Measurements from ENCODE around the gene MYB.

The MYB gene

DNA sequence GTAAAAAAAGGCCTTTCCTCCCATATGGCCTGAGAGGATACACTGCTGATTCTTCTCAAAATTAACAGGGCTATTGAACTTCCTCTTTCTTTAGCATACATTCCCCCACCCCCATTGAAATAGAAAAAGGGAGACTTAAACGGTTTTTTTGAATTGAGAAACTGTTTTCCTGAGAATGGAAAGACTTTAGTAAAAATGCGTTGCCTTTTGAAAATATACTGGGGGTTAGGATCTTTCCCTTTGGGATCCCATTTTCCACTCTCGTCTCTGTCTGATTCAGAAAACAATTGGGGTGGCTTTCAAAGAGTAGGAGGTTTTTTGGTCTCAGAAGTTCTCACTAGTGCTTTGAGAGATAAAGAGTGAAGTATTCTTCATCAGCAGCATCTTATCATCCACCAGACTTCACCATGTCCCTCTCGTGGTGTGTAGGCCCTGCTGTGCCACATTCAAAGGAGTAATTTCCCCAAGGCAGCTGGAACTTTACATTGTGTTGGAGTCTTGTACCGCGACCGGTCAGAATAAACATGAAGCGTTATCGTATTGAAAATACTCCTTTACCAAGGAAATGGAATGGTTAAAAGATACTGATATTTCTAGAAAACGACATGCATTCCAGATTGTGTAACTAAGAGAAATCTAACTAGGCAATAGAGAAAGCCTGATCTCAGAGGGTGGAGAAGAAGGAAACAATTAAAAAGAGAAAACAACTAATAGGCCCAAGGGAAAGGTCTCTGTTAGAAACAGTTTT is 10.6 kb downstream of the MYB start:
- DNase-seq: no peak

DNA sequence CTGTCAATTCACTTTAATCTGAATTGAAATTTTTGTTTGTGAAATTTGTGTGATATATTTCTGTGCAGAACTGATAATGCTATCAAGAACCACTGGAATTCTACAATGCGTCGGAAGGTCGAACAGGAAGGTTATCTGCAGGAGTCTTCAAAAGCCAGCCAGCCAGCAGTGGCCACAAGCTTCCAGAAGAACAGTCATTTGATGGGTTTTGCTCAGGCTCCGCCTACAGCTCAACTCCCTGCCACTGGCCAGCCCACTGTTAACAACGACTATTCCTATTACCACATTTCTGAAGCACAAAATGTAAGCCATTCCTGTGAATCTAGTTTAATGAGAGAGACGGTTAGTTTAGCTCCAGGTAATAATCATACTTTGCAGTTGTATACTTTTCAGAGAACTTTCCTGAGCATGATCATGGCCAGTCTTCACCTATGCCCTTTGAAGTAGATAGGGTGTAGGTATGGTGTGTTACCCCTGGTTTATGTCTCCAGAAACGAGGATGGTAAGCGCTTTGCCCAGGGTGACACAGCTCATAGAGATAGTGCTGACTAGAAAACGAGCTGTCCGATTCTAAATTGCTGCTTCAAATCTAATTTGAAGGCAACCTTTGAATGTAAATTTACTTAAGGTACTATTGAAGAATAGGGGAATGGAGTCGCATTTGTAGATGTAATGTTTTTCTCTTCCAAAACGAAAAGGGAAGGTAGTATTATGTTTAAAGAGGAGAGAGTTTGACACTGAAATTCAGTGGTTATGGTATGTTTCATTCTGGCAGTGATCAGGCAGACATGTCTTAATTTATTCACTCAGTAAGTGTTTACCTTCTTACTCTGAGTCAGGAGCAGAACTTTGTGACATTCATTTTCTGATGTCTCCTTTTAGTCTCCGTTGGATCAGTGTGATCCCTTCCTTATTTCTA is 11.4 kb downstream of the MYB start:
- no peak for DNase-seq

DNA sequence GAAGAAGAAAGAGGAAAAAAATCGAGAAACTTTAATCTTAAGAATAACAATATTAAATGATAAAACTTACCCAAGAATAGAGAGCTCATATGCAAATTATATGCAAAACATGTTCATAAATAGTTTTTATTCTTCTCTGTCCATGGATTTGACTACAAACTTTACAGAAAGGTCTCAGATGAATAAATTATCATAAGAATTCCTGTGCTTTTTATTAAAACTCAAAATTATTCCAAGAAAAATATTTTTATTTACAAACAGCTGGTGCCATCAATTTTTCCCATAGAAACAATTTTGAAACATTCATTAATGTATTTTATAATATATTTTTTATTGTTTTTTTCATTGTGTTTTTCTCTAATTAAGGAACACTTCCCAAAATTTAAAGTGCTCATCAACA is 12.1 kb downstream of the MYB start:
- no peak for DNase-seq

DNA sequence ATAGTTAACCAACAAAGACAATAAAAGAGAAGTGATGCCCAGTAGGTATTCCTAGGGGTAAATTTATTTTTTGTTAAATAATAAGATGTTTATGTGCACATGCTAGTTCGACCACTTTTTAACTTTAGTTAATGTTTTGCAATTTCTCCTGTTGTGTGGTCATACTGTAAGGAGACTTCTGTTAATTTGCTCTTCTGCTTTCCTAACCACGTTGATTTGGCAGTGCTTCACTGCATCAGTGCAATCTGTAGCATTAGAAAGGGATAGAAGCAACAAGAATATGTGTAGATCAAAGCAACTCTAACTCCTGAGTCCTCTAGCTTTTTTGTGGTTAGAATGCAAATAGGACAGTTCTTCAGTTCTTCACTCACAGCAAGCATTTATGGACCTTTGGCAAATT is 13.9 kb downstream of the MYB start:
- no peak for DNase-seq

DNA sequence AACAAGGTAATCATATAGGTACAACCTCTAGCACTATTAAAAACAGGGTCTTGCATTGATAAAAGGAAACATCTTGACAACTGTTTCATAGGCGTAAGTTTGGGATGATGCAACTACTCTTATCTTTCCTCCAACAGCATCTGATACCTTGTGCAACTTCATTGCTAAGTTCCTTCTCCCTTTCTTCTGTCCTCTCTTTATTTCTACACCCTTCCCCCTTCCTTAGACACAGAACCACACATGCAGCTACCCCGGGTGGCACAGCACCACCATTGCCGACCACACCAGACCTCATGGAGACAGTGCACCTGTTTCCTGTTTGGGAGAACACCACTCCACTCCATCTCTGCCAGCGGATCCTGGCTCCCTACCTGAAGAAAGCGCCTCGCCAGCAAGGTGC is 14.4 kb downstream of the MYB start:
- DNase-seq: no peak

DNA sequence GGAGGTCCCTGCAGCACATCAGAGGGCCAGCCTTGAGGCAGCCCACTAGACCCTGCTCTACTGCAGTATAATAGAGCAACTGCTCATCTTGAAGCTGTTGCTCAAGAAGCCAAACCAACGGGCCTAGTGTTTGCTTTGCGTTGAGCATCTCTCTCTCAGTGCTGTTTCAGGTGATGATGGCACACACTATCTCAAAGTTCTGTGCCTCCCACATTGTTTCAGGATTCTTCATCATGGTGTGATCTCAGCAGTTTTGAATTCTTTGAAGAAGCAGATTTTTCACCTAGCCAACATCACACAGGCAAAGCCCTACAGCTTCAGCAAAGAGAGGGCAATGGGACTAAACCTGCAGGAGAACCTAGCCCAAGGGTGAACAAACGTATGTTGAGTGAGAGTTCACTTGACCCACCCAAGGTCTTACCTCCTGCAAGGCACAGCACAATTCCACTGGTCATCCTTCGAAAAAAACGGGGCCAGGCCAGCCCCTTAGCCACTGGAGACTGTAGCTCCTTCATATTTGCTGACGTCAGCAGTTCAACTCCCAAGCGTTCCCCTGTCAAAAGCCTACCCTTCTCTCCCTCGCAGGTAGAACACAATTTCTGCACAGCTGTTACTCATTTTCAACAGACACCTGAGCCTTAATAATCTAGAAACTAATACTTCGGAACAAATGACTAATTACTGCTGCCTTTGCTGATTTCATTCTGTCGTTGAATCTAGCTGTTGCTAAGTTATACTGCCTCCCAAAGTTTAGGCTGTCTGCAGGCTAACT is 15.8 kb downstream of the MYB start:
- no peak for DNase-seq

DNA sequence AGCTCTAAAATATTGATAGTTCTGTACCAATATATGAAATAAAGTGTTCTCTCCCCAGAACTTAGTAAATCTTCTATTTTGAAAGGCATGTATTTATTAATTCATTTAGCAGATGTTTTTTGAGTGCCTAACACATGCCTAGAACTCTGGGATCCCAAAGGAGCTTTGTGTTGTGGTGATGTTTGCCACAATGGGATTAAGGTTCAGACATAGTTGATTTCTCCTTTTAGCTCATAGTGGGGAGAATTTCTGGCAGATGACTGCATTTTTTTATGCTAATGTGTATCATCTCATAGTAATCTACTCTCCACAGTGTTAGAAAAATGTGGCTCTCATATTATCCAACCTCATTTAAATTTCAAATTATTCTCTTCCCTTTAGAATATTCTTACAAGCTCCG is 21.7 kb downstream of the MYB start:
- no peak for DNase-seq

DNA sequence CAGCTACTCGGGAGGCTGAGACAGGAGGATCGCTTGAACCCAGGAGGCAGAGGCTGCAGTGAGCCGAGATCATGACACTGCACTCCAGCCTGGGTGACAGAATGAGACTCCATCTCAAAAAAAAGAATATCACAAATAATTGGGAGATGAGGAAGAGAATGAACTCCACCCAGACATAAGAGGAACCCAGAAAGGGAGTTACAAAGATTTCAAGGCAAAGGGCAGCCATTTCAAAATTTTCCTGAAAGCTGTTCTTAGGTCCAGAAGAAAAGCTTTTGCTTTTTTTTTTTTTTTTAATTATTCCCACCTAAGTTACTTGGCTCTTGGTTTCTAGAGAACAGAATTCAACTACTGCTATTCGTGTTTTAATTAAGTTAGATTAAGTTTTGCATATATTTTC is 23.8 kb downstream of the MYB start:
- DNase-seq: no peak

DNA sequence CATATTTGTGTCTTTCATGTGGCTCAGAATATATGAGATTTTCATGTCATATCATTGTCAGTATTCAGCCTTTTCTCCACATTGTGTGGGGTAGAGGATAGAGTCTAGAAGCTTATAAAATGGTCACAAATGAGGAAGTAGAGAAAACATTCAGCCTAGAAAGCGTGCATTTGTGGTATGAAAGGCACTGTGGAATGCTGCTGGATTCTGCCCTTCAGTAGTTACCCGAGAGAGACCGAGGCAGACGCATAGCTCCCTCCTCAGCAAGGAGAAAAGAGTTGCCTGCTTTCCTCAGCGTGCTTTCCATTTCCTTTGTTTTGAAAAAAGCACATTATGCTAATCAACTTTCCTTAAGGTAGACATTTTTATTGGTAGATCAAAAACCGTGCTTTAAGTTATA is 28.7 kb downstream of the MYB start:
- DNase-seq: no peak

DNA sequence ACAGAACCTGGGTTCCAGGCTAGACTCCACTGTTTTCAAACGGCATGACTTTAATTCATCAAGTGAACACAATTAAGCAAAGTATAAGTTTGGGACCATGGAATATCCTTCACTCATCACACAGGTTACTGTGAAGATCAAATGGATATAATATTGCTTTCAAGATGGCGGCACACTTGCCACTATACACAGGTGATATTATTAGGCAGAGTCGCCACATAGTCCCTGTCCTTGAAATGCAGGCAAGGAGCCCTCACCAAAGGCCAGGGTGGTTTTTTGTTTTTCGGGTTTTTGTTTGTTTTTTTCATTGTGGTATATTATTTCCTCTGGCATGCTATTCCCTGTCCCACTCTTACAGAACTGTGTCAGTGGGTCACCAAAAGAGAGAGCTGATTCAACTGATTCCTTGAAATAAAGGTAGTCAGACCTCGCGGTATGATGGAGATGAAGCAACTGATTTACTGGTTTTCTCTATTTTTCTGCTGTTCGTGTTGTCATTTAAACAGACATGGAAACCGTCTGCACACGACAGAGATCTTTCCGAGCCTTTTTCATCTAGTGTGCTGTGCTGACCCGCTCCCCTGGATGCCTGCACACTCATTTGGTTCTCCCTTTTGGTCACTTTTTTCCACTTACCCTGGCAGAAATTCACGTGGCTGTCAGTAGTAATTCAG is 29.7 kb downstream of the MYB start:
- DNase-seq: no peak

DNA sequence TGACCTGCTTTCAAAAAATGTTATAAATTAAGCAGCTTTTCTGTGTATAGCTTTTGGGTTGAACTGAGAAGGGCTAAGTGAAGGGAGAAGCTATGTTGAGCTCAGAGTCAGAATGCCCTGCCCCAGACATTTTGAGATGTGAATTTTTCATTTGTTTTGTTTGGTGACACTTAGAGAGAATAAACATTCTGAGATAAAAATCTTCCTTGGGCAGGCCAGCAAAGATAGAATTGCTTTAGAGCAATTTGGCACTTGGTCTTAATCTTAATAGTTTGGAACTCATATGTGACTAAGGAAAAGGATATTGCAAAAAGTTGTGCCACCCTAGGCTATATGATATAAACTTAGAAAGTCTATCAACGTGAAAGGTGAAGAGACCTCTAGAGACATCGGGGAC is 30.2 kb downstream of the MYB start:
- DNase-seq: no peak

DNA sequence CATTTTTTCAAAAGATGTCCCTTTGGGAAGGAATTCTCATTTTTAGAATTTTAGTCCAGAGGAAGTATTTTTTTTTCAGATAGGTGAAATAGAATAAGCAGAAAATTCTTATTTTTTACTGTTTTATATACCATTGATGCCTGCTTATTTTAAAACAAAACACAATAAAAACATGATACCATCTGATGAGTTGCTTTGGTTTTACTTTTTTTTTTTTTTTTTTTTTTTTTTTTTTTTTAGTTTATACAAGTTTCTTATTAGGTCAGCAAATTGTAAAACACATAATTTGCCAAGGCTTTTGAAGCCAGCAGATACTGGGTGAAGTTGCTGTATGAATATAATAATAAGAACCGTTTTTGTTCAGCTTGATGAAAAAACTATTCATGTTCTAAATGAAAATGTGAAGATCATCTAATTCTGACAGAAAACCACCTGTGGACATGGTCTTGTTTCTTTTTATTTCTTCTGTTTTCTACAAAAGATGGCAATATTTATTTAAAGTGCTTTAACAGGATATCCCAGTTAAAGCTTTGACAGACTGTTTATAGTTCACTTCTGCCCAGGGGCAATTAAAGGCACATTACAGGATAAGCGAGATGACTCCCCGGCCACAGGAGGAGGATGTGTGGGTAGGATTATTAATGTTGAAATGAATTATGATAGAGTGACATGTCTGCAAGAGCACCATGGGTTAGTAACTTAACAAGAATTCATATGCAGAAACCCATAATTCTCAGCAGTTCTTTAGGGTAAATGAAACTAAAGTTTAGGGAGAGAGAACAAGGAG is 31.1 kb downstream of the MYB start:
- no peak for DNase-seq

DNA sequence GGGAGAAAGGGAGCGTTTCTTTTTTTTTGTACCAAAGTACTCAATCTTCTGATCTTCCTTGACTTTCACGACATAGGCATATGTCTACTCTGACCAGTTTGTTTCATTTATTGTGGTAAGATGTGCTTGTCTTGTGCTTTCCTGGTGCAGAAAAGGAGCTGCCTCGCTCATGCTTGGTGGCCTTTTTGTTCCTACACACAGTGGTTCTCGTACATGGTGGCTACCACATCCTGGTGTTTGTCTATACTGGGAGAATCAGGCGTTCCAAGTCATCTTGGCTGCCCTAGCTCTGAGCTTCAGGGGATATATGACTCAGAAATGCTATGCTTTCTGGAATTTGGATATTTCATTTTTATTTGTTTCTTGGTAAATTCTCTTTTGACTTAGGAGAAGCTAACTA is 31.8 kb downstream of the MYB start:
- DNase-seq: no peak

DNA sequence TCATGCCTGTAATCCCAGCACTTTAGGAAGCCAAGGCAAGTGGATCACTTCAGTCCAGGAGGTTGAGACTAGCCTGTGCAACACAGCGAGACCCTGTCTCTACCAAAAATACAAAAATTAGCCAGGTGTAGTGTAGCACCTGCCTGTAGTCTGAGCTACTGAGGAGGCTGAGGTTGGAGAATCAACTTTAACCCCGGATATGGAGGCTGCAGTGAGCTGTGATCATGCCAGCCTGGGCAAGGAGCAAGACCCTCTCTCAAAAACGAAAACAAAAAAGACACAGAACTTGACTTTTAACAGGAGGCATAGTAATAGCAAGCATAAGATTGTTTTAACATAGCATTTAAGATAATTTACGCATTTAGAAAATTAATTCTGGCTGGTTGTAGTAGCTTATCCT is 32.5 kb downstream of the MYB start:
- no peak for DNase-seq

DNA sequence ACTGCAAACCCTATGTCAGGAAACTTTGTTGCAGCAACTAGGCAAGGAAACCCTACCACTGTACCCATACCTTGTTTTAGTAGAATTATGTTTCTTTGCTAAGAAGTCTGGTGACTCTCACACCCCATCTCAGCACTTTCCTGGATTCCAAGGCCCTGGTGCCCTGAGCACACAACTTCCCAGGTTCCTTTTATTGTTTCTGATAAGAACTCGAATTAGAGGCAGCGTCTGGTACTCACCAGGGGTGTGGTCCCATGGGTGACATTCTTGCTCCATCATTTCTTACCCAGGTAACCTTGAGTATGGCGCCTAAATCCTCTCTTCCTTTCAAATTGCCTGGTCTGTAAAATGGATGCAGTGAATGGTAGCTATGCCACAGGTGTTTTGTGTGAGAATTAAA is 34.1 kb downstream of the MYB start:
- DNase-seq: no peak

DNA sequence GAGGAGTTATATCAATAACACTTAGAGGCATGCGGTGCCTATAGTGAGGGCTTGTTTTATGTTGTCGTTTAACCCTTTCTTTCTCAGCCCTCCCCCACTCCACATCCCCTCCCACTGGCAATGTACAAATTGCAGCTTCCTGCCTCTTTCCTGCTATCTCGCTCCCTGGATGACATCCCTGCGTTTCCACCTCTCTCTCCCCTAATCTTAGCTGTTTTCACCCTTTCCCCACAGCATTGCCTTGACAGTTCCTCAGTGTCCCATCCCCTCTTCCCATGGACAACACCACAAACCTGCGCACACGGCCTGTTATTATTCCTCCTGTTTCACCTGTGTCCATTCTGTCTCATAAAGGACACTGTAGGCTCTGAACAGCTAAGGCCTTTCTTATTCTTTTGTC is 34.5 kb downstream of the MYB start:
- DNase-seq: no peak

DNA sequence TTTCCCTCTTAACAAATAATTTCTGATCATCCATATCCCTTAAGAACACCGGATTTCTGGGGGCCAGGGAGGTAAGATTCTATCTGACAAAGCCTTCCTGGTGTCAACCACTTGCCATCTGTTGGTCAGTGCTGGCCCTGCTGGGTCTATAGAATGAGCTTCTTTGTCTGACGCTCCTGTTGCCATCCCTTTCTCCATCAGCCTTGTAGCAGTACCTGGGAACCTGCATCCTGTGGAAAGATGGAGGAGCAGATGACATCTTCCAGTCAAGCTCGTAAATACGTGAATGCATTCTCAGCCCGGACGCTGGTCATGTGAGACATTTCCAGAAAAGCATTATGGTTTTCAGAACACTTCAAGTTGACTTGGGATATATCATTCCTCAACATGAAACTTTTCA is 36.6 kb downstream of the MYB start:
- no peak for DNase-seq

DNA sequence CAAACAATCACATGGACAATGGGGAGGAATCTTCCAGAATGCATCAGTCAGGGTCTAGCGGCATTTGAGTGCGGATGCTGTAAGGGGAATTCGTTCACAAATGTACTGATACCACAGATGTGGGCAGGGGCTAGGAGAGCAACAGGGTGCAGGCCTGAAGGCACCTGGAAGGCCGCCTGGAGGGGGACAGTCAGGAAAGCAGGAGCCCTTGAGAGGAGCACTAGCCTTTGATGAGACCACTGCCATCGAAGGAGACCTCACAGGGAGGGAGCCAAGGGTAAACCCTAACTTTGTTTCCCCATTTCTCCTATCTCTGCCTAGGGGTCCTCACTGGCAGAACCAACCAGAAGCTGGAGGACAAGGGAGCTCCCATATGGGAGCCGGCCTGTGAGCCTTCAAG is 38.2 kb downstream of the MYB start:
- no peak for DNase-seq

DNA sequence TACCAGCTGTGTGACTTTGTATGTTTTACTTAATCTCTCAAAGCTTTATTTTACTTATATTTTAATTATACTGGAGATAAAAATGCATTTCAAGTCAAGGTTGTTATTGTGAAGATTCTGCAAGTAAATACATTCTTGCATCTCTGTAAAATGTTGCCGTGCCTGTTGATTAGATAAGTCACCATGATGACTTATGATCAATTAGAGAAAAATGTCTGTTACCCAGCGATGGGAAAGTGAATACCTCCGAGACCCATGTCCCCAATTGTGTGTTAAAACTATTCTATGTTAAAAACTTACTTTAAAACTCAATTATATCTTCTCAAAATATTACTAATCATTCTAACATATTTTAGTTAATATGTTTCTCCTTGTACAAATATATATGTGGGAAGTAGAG is 39.9 kb downstream of the MYB start:
- DNase-seq: no peak

DNA sequence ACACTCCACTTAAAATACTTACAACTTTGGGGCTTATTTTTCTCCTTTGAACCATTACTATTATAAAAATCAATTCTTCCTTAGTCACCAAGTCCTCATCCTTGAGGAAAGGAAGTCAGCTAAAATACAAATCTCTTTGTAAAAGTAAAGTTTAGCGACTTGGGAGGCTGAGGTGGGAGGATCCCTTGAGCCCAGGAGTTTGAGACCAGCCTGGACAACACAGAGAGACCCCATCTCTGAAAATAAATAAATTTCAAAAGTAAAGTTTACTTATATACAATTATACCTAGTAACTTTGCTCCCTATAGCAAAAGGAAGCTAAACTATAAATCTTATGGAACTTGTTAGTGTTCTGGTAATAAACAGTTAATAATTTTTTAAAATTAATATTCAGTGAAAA is 40.4 kb downstream of the MYB start:
- DNase-seq: no peak

DNA sequence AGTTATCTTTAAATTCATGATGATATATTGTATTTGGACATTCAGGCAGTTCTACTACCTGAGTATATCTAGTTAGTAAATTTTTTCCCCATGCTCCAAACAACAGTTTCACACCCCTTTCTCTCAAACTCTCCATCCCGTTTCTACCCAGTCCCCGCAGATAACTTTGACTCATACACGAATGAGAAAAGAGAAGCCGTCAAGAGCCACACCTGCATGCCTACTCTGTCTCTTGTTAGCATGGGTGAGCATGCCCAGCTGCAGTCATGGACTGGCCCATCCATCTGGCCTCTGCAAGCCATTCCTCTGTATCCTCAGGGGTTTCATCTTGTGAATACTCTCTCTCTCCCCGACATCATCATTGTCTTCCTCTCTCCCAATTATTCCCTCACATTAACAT is 41.5 kb downstream of the MYB start:
- no peak for DNase-seq

DNA sequence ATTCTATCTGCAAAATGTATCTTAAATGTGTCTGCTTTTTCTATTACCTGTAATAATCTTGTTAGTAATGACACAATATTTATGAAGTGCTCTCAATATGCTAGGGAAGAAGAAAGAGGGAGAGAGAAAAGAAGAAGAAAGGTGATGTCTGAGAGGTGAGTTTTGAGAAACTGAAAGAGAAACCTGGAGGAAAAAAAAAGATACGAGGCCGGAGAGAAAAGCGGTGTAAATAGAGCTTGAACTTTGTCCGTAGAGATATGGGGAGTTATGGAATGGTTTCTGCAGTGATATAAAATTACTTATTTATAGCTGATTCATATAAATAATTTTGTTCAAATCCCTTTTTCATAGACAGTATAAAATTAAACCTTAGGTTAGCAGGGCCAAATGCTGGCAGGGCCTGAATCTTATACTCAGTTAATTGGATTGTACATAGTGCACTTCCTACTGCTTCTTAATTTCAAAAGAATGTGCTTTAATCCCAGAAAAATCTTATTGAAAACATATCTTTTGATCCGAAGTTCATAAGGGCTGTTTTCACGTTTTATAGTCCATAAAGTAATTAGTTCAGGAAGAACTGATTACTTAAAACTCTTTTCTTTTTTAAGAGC is 43.0 kb downstream of the MYB start:
- DNase-seq: no peak

Data from activated naive CD4-positive, alpha-beta T cell (primary cell).